Activated naive CD4-positive, alpha-beta T cell treated with anti-CD3 and anti-CD28 coated beads, Interleukin-2, amount 50 U/mL, for 72 hours (primary cell): ENCODE results near the gene HOXB8. TPM values are rescaled to one million over a fixed set of nuclear protein-coding genes. Genes with fewer than 3 reads are reported as not detected.

Source experiments
- ATAC-seq, 2 donors: fragments of 150-1000 bp; cut with Tn5 transposase; 2 replicates each; pipeline ENCODE4 v1.10.0; 2021; ENCODE audit warnings: mild to moderate bottlenecking in 2 of 2, moderate library complexity in 2 of 2
- DNase-seq, 2 donors: peaks; one replicate each; pipeline ENCODE4 v3.0.0; 2021 to 2022; ENCODE audit warnings: low spot score in 2 of 2
- H3K27ac Mint-ChIP-seq, 2 donors: one replicate each; pipeline ENCODE4 v1.8.0; 2022; ENCODE audit warnings: mild to moderate bottlenecking in 2 of 2, mixed read lengths in 2 of 2
- H3K36me3 Mint-ChIP-seq, 2 donors: one replicate each; pipeline ENCODE4 v1.8.0; 2022; ENCODE audit warnings: mixed read lengths in 2 of 2
- H3K9me3 Mint-ChIP-seq, 2 donors: one replicate each; pipeline ENCODE4 v1.8.0; 2022; ENCODE audit warnings: mixed read lengths in 2 of 2
- total RNA-seq, 2 donors: library from RNA; stranded (reverse); gene quantifications; one replicate each; pipeline ENCODE4 v1.2.3, GENCODE V29; 2022

HOXB8 gene
- total RNA-seq, 2 donors from 2014 or later, result not detected

- Mint-ChIP-seq H3K9me3 (no peaks in the 10 kb centered on the region), H3K27ac (no peak overlapping the region), H3K36me3 (peaks cover 0 to 6% of the 10 kb centered on the region in 2 donors)
- ATAC-seq (no peak), DNase-seq (no peak)
Observed at GRCh38 chr17:48574505-48575065, 40.5 kb downstream of the HOXB8 start.

DNA sequence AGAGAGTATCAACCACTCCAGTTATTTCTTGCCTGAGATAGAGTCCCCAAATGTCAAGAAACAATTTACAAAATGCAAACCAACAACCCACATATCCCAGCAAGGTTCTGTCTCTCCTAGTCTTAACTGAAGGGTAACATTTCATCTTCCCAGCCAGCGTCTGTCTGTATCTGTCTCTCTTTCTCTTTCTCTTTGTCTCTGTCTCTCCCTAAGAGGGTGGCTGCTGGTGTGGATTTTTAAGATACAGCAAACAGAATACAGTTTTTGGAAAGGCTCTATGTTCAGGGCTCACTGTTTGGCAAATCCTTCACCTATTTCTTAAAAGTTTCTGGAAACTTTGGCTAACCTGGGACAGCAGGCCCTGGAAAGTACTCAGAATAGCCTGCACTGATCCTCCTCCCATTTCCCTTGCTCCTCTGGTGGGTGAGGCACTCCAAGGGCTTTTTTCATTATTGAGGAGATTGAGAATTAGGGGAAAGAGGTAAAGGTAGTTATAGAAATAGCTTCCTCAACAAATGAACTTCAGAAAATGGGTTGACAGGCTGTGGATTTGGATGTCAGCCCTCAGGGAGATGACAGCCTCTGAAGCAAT is 43.2 kb downstream of the HOXB8 start:
- no peak for ATAC-seq
- DNase-seq, result no peak
- H3K9me3 Mint-ChIP-seq, result no peaks in the 10 kb centered on the region
- no peaks in the 10 kb centered on the region for H3K36me3 Mint-ChIP-seq
- H3K27ac Mint-ChIP-seq, result no peak overlapping the region

- ATAC-seq (no peak), DNase-seq (no peak)
- H3K27ac Mint-ChIP-seq, result no peak overlapping the region
Observed at GRCh38 chr17:48571024-48571818, 43.9 kb downstream of the HOXB8 start.

GRCh38 chr17:48570325-48571023 is 44.6 kb downstream of the HOXB8 start:
- Mint-ChIP-seq H3K36me3 (no peaks in the 10 kb centered on the region), H3K27ac (no peak overlapping the region), H3K9me3 (no peaks in the 10 kb centered on the region)
- DNase-seq (no peak), ATAC-seq (no peak)

More at GRCh38 chr17:48571024-48571818, 43.9 kb downstream of the HOXB8 start:
- Mint-ChIP-seq H3K36me3 (no peaks in the 10 kb centered on the region), H3K9me3 (no peaks in the 10 kb centered on the region)

DNA sequence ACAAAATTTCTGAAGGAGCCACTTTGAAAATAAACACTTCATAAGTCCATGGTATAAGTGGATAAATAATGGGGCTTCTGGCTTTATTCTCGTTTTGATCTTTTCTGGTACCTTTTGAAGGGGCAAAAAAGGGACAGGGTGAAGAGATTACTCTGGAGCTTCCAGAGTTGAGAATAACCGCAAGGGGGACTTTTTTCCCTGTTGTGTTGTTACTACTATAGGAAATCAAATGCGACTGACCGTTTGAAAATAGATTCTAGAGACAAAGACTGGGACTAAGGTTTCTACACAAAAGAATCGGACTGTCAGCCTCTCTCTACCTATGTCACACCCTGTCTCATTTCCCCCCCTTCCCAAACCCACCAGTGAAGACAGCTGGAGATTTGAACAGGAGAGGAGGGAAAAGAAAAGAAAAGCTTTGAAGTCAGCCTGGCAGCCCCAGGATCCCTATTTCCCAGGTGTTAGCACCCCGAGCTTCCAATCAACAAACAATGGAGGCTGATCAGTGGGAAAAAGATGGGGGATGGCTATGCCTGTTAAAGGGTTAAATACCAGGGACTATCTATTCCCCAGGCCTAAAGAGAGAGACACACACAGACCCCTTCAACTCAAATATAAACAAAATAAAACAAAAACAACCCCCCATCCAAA is 45.3 kb downstream of the HOXB8 start:
- Mint-ChIP-seq H3K9me3 (no peaks in the 10 kb centered on the region), H3K36me3 (no peaks in the 10 kb centered on the region), H3K27ac (no peak overlapping the region)
- no peak for DNase-seq
- ATAC-seq, result no peak

GRCh38 chr17:48569240-48569582 is 45.9 kb downstream of the HOXB8 start:
- Mint-ChIP-seq H3K27ac (no peak overlapping the region), H3K36me3 (no peaks in the 10 kb centered on the region), H3K9me3 (no peaks in the 10 kb centered on the region)
- no peak for ATAC-seq
- no peak for DNase-seq

GRCh38 chr17:48568499-48569239 is 46.4 kb downstream of the HOXB8 start:
- DNase-seq (no peak), ATAC-seq (no peak)
- Mint-ChIP-seq H3K27ac (no peak overlapping the region), H3K9me3 (no peaks in the 10 kb centered on the region), H3K36me3 (no peaks in the 10 kb centered on the region)

- DNase-seq (no peak), ATAC-seq (no peak)
- no peaks in the 10 kb centered on the region for H3K36me3 Mint-ChIP-seq
- H3K9me3 Mint-ChIP-seq, result no peaks in the 10 kb centered on the region
- H3K27ac Mint-ChIP-seq, result no peak overlapping the region
Observed at GRCh38 chr17:48567646-48568354, 47.3 kb downstream of the HOXB8 start.

GRCh38 chr17:48567209-48567608 is 47.9 kb downstream of the HOXB8 start:
- Mint-ChIP-seq H3K27ac (no peak overlapping the region), H3K36me3 (no peaks in the 10 kb centered on the region), H3K9me3 (no peaks in the 10 kb centered on the region)
- DNase-seq (no peak), ATAC-seq (no peak)

DNA sequence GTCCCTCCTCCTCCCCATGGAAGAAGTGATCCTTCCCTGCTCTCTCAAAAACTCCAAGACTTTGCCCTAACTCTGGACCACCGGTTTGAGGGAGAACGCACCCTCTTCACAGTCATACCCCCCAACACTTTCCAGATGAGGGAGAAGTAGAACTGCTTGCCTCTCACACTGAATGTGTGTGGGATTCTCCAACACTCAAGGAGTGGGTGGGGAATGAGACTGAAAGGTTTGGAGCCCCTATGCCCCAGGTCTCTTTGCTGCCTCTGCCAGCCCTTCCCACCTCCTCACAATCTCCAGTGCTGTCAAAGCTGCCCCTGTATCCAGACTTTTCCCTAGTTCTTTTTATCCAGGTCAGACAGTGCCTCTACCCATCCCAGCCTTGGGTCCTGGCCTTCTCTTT is 48.4 kb downstream of the HOXB8 start:
- no peaks in the 10 kb centered on the region for H3K36me3 Mint-ChIP-seq
- H3K9me3 Mint-ChIP-seq, result no peaks in the 10 kb centered on the region
- no peak overlapping the region for H3K27ac Mint-ChIP-seq
- ATAC-seq, result no peak
- DNase-seq, result no peak

GRCh38 chr17:48565925-48566710 is 49.0 kb downstream of the HOXB8 start:
- Mint-ChIP-seq H3K9me3 (no peaks in the 10 kb centered on the region), H3K27ac (no peak overlapping the region), H3K36me3 (no peaks in the 10 kb centered on the region)
- ATAC-seq, result no peak
- no peak for DNase-seq

- Mint-ChIP-seq H3K36me3 (no peaks in the 10 kb centered on the region), H3K27ac (no peak overlapping the region), H3K9me3 (no peaks in the 10 kb centered on the region)
- DNase-seq (no peak), ATAC-seq (no peak)
Observed at GRCh38 chr17:48565022-48565554, 50.0 kb downstream of the HOXB8 start.

- DNase-seq (no peak), ATAC-seq (no peak)
- no peak overlapping the region for H3K27ac Mint-ChIP-seq
- no peaks in the 10 kb centered on the region for H3K36me3 Mint-ChIP-seq
- H3K9me3 Mint-ChIP-seq, result no peaks in the 10 kb centered on the region
Observed at GRCh38 chr17:48564188-48565021, 50.7 kb downstream of the HOXB8 start.

GRCh38 chr17:48563867-48564187 is 51.3 kb downstream of the HOXB8 start:
- H3K36me3 Mint-ChIP-seq, result no peaks in the 10 kb centered on the region
- H3K9me3 Mint-ChIP-seq, result no peaks in the 10 kb centered on the region
- DNase-seq, result no peak
- no peak overlapping the region for H3K27ac Mint-ChIP-seq
- no peak for ATAC-seq
